CD4-positive, alpha-beta T cell (primary cell): ENCODE results near the gene PLXNC1. TPM values are rescaled to one million over a fixed set of nuclear protein-coding genes. Genes with fewer than 3 reads are reported as not detected.

Experiments
- ATAC-seq: fragments of 200-7000 bp; cut with Tn5 transposase; one replicate; pipeline ENCODE4 v1.10.0; 2022; ENCODE audit warnings: mild to moderate bottlenecking; ENCODE audit not compliant: poor library complexity
- CTCF ChIA-PET: fragments of 350-600 bp; sonication (Branson Sonifier 250); formaldehyde crosslinking; loops from one replicate; lab custom pipeline; 2021; ENCODE audit warnings: antibody characterized with exemption, inconsistent platforms; lab: Charles Lee
- POLR2A ChIA-PET: fragments of 350-600 bp; sonication (Branson Sonifier 250); formaldehyde crosslinking; loops from one replicate; lab custom pipeline; 2021; ENCODE audit warnings: antibody characterized with exemption, inconsistent platforms; lab: Charles Lee
- DNase-seq, 14 experiments: peaks; one replicate each; pipeline ENCODE4 v3.0.0-alpha.2; 2013 to 2020; ENCODE audit warnings: mixed read lengths in 2 of 14
- H3K27ac ChIP-seq, 2 donors: one replicate each; pipeline versions ENCODE4 v1.5.1 to v1.7.0; 2013; ENCODE audit warnings: low read length in 2 of 2, low read depth in 1 of 2, mild to moderate bottlenecking in 1 of 2
- H3K27me3 ChIP-seq, 2 experiments: 1 replicate in 1 of 2; 2 replicates in 1 of 2; pipeline versions ENCODE4 v1.6.1 to v1.7.0; 2013; ENCODE audit warnings: low read length in 2 of 2, control low read depth in 1 of 2, mild to moderate bottlenecking in 1 of 2, moderate library complexity in 1 of 2; ENCODE audit not compliant: insufficient read depth in 2 of 2, control insufficient read depth in 1 of 2
- H3K36me3 ChIP-seq: one replicate; pipeline ENCODE4 v1.6.1; 2013; ENCODE audit warnings: low read length, control low read depth; ENCODE audit not compliant: insufficient read depth
- H3K4me1 ChIP-seq: one replicate; pipeline ENCODE4 v1.6.1; 2013; ENCODE audit warnings: low read length, control low read depth; ENCODE audit not compliant: insufficient read depth
- H3K4me3 ChIP-seq: one replicate; pipeline ENCODE4 v1.5.1; 2013; ENCODE audit warnings: mild to moderate bottlenecking, low read length, moderate library complexity
- H3K9me3 ChIP-seq, 2 experiments: 1 replicate in 1 of 2; 2 replicates in 1 of 2; pipeline versions ENCODE4 v1.6.1 to v1.7.0; 2013; ENCODE audit warnings: low read length in 2 of 2, mild to moderate bottlenecking in 2 of 2, control low read depth in 1 of 2, moderate library complexity in 1 of 2; ENCODE audit not compliant: control insufficient read depth in 1 of 2, insufficient read depth in 1 of 2
- H3K27ac Mint-ChIP-seq: one replicate; pipeline ENCODE4 v1.8.0; 2020; ENCODE audit warnings: mixed read lengths
- H3K27me3 Mint-ChIP-seq: one replicate; pipeline ENCODE4 v1.8.0; 2021; ENCODE audit warnings: mixed read lengths
- H3K36me3 Mint-ChIP-seq: one replicate; pipeline ENCODE4 v1.8.0; 2021; ENCODE audit warnings: low read depth, mixed read lengths
- H3K4me1 Mint-ChIP-seq: one replicate; pipeline ENCODE4 v1.8.0; 2021; ENCODE audit warnings: low read depth, mixed read lengths
- H3K4me3 Mint-ChIP-seq: one replicate; pipeline ENCODE4 v1.8.0; 2020; ENCODE audit warnings: mild to moderate bottlenecking, mixed read lengths
- H3K9me3 Mint-ChIP-seq: one replicate; pipeline ENCODE4 v1.8.0; 2020; ENCODE audit warnings: mixed read lengths
- intact Hi-C, 2 experiments: fragments of 100-400 bp; cut with DNase I in 1 of 2; cut with micrococcal nuclease in 1 of 2; formaldehyde crosslinking; loops; one replicate each; pipeline versions ENCODE4 v1.15.1 to v1.9.0; 2023 to 2025; cut with DNase I, micrococcal nuclease
- total RNA-seq, 174 experiments: library from RNA in 2 of 174; stranded (reverse) in 2 of 174; gene quantifications; one replicate each; pipeline ENCODE4 v1.2.3 and lab custom pipeline; 2021 to 2026
- TF ChIP-seq, protein P1 (sequence below): fragments of 200-600 bp; IDR thresholded peaks from one replicate; pipeline ENCODE4 v1.8.0; 2022; ENCODE audit warnings: antibody characterized with exemption, mild to moderate bottlenecking

Gene PLXNC1
- total RNA-seq, 2 experiments from 2014 or later: 5.2 to 5.3 TPM

DNA sequence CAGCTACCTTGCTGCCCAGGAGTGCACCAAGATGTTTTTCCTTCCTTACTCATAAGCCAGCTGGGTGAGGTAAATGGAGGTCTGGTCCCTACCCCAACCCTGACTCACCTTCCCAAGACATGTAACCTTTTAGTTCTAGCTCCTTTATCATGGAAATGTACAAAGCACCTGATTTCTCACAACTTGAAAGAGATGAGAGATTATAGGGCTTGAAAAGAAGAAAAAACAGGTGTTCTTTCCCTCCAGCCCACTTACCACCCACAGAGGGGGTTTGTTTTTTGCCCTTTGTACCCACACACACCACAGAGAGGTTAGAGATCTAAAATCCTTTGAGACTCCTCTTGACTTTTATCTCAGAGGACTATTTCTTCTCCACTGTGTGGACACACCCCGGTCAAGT, 21.1 kb downstream of the PLXNC1 start:
- ChIA-PET CTCF (no interaction called here), POLR2A (no interaction called here)
- Mint-ChIP-seq H3K36me3 (no peaks in the 10 kb centered on the region), H3K9me3 (no peaks in the 10 kb centered on the region), H3K4me1 (peaks cover 49% of the 10 kb centered on the region), H3K27me3 (no peaks in the 10 kb centered on the region), H3K27ac (no peak overlapping the region), H3K4me3 (no peak overlapping the region)
- TF ChIP-seq, protein P1, sequence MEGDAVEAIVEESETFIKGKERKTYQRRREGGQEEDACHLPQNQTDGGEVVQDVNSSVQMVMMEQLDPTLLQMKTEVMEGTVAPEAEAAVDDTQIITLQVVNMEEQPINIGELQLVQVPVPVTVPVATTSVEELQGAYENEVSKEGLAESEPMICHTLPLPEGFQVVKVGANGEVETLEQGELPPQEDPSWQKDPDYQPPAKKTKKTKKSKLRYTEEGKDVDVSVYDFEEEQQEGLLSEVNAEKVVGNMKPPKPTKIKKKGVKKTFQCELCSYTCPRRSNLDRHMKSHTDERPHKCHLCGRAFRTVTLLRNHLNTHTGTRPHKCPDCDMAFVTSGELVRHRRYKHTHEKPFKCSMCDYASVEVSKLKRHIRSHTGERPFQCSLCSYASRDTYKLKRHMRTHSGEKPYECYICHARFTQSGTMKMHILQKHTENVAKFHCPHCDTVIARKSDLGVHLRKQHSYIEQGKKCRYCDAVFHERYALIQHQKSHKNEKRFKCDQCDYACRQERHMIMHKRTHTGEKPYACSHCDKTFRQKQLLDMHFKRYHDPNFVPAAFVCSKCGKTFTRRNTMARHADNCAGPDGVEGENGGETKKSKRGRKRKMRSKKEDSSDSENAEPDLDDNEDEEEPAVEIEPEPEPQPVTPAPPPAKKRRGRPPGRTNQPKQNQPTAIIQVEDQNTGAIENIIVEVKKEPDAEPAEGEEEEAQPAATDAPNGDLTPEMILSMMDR: no peak
- Histone ChIP-seq H3K27me3 (no peaks in the 10 kb centered on the region), H3K9me3 (no peaks in the 10 kb centered on the region), H3K27ac (no peak overlapping the region), H3K4me1 (peaks cover 17% of the 10 kb centered on the region), H3K4me3 (no peak overlapping the region), H3K36me3 (peaks cover 16% of the 10 kb centered on the region)
- intact Hi-C loops: no loop called here
- ATAC-seq (no peak), DNase-seq (no peak)

DNA sequence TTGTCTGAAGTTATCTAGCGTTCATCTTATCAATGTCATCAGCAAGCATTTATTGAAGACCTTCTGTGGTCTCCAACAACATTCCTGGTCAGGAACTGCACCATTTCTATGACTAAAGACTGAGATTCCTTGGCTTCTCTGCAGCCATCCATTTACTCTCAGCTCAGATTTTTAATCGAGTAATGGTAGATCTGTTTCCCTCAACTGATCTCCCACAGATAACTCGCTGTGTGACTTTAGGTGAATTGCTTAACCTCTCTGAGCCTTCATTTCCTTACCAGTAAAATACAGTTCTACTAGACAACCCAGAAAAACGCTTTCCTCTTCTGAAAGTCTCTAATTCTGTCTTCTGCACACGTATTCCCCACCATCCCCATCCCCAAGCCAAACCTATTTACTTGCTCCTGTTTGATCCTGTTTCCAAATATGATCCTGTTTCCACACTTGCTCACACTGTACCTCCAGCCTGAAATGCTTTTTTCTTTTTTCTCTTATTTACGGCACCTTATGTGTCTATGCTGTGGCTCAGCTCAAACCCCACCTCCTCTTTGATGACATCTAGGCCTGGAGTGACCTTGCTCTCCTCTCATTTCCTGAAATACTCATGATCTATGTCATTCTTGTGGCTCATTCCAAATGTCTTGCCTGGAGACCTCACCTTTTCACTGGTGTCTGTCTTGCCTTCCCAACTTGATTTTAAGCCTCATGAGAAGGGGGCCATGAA, 21.8 kb downstream of the PLXNC1 start:
- no peak for ATAC-seq
- Mint-ChIP-seq H3K36me3 (no peaks in the 10 kb centered on the region), H3K4me1 (peaks cover 51% of the 10 kb centered on the region), H3K9me3 (no peaks in the 10 kb centered on the region), H3K27me3 (no peaks in the 10 kb centered on the region), H3K27ac (no peak overlapping the region), H3K4me3 (no peak overlapping the region)
- TF ChIP-seq, protein P1: no peak
- H3K36me3 ChIP-seq: peaks cover 16% of the 10 kb centered on the region
- H3K4me3 ChIP-seq: no peak overlapping the region
- ChIA-PET CTCF (no interaction called here), POLR2A (no interaction called here)
- peaks cover 22% of the 10 kb centered on the region for H3K4me1 ChIP-seq
- intact Hi-C loops: no loop called here
- no peak overlapping the region for H3K27ac ChIP-seq
- no peaks in the 10 kb centered on the region for H3K27me3 ChIP-seq
- no peaks in the 10 kb centered on the region for H3K9me3 ChIP-seq
- no peak for DNase-seq

DNA sequence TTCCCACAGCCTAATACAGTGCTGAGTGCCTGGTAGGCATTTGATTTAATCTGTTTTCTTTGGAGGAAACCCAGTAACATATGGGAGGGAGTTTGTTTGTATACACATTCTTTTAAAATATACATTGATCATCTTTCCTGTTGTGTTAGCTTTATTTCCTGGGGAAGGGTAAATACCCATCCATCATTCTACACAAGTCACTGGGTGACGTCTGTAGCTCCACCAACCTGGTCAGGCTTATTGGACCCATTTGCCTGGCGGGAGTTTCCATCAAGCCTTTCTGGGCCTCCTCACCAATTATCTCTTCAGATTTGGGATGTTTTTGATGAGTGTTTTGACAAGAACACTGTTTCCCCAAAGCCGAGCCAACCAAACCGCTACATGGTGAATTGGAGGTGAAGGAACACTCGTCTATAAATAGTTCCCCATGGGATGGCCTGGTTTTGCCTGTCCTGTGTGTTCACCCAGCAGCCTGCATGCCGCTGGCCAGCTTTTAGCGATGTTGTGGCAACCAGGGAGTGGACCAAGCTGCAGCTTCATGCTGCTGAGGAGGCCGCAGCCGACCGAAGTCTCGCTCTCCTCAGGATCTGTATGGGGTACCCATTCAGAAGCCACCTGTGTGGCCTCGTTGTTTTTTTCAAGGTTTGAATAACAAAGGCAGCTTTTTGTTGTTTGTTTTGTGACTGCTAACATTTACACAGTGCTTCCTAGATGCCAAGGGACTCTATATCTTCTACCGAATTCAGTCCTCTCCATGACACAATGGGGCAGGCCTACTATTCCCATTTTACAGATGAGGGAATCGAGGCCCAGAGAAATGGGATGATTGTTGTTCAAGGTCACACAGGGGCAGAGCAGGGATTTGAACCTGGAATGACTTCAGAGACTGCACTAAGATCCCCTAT, 22.6 kb downstream of the PLXNC1 start:
- no peak for ATAC-seq
- peaks cover 16% of the 10 kb centered on the region for H3K36me3 ChIP-seq
- ChIA-PET POLR2A (no interaction called here), CTCF (no interaction called here)
- H3K9me3 ChIP-seq: no peaks in the 10 kb centered on the region
- H3K4me3 Mint-ChIP-seq: no peak overlapping the region
- H3K36me3 Mint-ChIP-seq: no peaks in the 10 kb centered on the region
- no peak overlapping the region for H3K27ac Mint-ChIP-seq
- peaks cover 23% of the 10 kb centered on the region for H3K4me1 ChIP-seq
- no peak overlapping the region for H3K4me3 ChIP-seq
- no peaks in the 10 kb centered on the region for H3K9me3 Mint-ChIP-seq
- no peak overlapping the region for H3K27ac ChIP-seq
- no peaks in the 10 kb centered on the region for H3K27me3 Mint-ChIP-seq
- H3K4me1 Mint-ChIP-seq: peaks cover 59% of the 10 kb centered on the region
- intact Hi-C loops: no loop called here
- no peak for DNase-seq
- TF ChIP-seq, protein P1: no peak
- H3K27me3 ChIP-seq: no peaks in the 10 kb centered on the region
